SK-N-SH treated with all-trans-retinoic acid at 6 μM for 48 hours (cell line): ENCODE data around the gene PYURF.

Source experiments
- ARNTL ChIP-seq: fragments of 450-650 bp; formaldehyde crosslinking; IDR thresholded peaks from 2 replicates; pipeline ENCODE4 v1.5.0; 2020; ENCODE audit warnings: low read depth, mild to moderate bottlenecking, moderate library complexity, borderline replicate concordance
- ESRRG ChIP-seq: fragments of 250-450 bp; sonication (Bioruptor Pico); IDR thresholded peaks from 2 replicates; pipeline ENCODE4 v1.6.1; 2021; ENCODE audit warnings: mild to moderate bottlenecking
- GLIS3 ChIP-seq: fragments of 250-450 bp; sonication (Bioruptor Pico); IDR thresholded peaks from 2 replicates; pipeline ENCODE4 v1.5.0; 2020; ENCODE audit warnings: mild to moderate bottlenecking, moderate library complexity
- SNAI2 ChIP-seq: fragments of 250-450 bp; sonication (Bioruptor Pico); IDR thresholded peaks from 2 replicates; pipeline ENCODE4 v1.5.0; 2020; ENCODE audit warnings: mild to moderate bottlenecking, moderate library complexity
- TOX ChIP-seq: fragments of 250-450 bp; sonication (Bioruptor Pico); IDR thresholded peaks from 2 replicates; pipeline ENCODE4 v1.8.0; 2021; ENCODE audit warnings: mild to moderate bottlenecking, moderate library complexity, borderline replicate concordance
- ZC3H10 ChIP-seq: fragments of 250-450 bp; sonication (Bioruptor Pico); IDR thresholded peaks from 2 replicates; pipeline ENCODE4 v1.5.1; 2021; ENCODE audit warnings: mild to moderate bottlenecking, moderate library complexity
- ZFP3 ChIP-seq: fragments of 250-450 bp; sonication (Bioruptor Pico); IDR thresholded peaks from 2 replicates; pipeline ENCODE4 v1.5.0; 2020; ENCODE audit warnings: mild to moderate bottlenecking, moderate library complexity
- ZNF565 ChIP-seq: fragments of 450-650 bp; formaldehyde crosslinking; conservative IDR thresholded peaks from 2 replicates; pipeline ENCODE4 v1.5.0; 2020; ENCODE audit warnings: low read depth, mild to moderate bottlenecking, moderate library complexity
- ZNF70 ChIP-seq: fragments of 450-650 bp; formaldehyde crosslinking; IDR thresholded peaks from 2 replicates; pipeline ENCODE4 v1.5.0; 2020; ENCODE audit warnings: mild to moderate bottlenecking, moderate library complexity
- ZNF8 ChIP-seq: fragments of 450-650 bp; formaldehyde crosslinking; IDR thresholded peaks from 2 replicates; pipeline ENCODE4 v1.5.0; 2020; ENCODE audit warnings: mild to moderate bottlenecking, moderate library complexity
- TF ChIP-seq, protein P1 (sequence below): fragments of 250-450 bp; sonication (Bioruptor Pico); IDR thresholded peaks from 2 replicates; pipeline ENCODE4 v1.8.0; 2021; ENCODE audit warnings: low read depth, mild to moderate bottlenecking, moderate library complexity, borderline replicate concordance
- TF ChIP-seq, protein P2 (sequence below): fragments of 250-450 bp; sonication (Bioruptor Pico); IDR thresholded peaks from 2 replicates; pipeline ENCODE4 v1.8.0; 2020; ENCODE audit warnings: mild to moderate bottlenecking, moderate library complexity, borderline replicate concordance
- TF ChIP-seq, protein P3 (sequence below): fragments of 250-450 bp; sonication (Bioruptor Pico); IDR thresholded peaks from 2 replicates; pipeline ENCODE4 v1.5.1; 2021; ENCODE audit warnings: mild to moderate bottlenecking, moderate library complexity

DNA sequence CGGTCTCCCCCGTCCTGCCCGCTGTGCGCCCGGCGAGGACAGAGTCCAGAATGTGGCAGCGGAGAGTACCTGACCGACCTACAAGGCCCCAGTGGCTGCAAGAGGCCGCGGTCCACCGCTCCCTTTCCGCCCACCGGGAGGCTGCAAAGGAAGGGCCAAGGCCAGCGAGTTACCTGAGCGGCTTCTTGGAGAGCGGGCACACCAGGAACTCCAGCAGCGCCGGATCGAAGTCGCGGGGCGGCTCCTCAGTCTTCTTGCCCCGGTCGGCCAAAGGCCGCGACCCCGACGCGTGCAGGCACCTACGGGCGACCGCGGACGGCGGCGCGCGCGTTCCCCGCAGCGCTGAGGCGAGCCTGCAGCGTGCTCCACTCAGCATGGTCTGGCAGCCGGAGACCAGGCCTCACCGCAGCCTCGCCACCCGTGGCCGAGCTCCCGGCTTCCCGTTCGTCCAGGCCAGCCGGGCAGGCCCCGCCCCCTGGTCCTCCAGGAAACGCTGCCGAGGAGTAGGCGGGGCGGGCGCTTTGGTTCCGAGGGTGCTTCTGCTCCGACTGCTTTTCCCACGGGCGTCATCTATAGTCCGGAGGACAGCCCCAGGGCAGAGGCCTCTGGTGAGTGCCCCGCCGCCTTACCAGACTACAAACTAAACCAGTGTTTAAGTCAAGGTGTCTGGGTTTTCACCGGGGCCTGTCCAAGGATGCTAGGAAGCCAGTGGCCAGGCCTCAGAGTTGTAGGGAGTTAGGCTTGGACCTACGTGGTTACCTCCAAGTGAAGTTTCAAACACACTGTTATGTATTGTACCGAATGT is at the start of gene PYURF:
- TF ChIP-seq GLIS3, result 0 out of 2 replicates have a peak, but pooled peaks have one; percentile 4
- TF ChIP-seq, protein P1, sequence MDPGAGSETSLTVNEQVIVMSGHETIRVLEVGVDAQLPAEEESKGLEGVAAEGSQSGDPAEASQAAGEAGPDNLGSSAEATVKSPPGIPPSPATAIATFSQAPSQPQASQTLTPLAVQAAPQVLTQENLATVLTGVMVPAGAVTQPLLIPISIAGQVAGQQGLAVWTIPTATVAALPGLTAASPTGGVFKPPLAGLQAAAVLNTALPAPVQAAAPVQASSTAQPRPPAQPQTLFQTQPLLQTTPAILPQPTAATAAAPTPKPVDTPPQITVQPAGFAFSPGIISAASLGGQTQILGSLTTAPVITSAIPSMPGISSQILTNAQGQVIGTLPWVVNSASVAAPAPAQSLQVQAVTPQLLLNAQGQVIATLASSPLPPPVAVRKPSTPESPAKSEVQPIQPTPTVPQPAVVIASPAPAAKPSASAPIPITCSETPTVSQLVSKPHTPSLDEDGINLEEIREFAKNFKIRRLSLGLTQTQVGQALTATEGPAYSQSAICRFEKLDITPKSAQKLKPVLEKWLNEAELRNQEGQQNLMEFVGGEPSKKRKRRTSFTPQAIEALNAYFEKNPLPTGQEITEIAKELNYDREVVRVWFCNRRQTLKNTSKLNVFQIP (CRISPR knock-in tag), result no peak
- TF ChIP-seq, protein P2, sequence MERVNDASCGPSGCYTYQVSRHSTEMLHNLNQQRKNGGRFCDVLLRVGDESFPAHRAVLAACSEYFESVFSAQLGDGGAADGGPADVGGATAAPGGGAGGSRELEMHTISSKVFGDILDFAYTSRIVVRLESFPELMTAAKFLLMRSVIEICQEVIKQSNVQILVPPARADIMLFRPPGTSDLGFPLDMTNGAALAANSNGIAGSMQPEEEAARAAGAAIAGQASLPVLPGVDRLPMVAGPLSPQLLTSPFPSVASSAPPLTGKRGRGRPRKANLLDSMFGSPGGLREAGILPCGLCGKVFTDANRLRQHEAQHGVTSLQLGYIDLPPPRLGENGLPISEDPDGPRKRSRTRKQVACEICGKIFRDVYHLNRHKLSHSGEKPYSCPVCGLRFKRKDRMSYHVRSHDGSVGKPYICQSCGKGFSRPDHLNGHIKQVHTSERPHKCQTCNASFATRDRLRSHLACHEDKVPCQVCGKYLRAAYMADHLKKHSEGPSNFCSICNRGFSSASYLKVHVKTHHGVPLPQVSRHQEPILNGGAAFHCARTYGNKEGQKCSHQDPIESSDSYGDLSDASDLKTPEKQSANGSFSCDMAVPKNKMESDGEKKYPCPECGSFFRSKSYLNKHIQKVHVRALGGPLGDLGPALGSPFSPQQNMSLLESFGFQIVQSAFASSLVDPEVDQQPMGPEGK, result no peak
- TF ChIP-seq ZNF565 (CRISPR knock-in tag), result no peak
- TF ChIP-seq ARNTL (CRISPR knock-in tag), result no peak
- no peak; the same call in 1 of the 2 replicates for TF ChIP-seq ZFP3 (CRISPR knock-in tag)
- TF ChIP-seq SNAI2 (CRISPR knock-in tag), result no peak
- no peak for TF ChIP-seq ESRRG (CRISPR knock-in tag)
- no peak for TF ChIP-seq TOX (CRISPR knock-in tag)
- no peak for TF ChIP-seq ZNF70 (CRISPR knock-in tag)
- TF ChIP-seq, protein P3, sequence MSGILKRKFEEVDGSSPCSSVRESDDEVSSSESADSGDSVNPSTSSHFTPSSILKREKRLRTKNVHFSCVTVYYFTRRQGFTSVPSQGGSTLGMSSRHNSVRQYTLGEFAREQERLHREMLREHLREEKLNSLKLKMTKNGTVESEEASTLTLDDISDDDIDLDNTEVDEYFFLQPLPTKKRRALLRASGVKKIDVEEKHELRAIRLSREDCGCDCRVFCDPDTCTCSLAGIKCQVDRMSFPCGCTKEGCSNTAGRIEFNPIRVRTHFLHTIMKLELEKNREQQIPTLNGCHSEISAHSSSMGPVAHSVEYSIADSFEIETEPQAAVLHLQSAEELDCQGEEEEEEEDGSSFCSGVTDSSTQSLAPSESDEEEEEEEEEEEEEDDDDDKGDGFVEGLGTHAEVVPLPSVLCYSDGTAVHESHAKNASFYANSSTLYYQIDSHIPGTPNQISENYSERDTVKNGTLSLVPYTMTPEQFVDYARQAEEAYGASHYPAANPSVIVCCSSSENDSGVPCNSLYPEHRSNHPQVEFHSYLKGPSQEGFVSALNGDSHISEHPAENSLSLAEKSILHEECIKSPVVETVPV, result no peak
- TF ChIP-seq ZNF8 (CRISPR knock-in tag), result no peak
- no peak for TF ChIP-seq ZC3H10 (CRISPR knock-in tag)
